Endothelial cell of umbilical vein (primary cell): ENCODE measurements around the gene RBM47. TPM values are rescaled to one million over a fixed set of nuclear protein-coding genes. Genes with fewer than 3 reads are reported as not detected.

Source experiments
- BruUV-seq: library from RNA; stranded (reverse); fragments of 400-500 nt; replicated peaks from 2 replicates; lab custom pipeline; 2021; lab: Mats Ljungman, UMichigan
- CTCF ChIA-PET: fragments of 300-600, 350-600 bp; sonication (Branson Sonifier 250); formaldehyde crosslinking; loops from one replicate; lab custom pipeline; 2021; ENCODE audit warnings: antibody characterized with exemption, inconsistent platforms; lab: Charles Lee
- POLR2A ChIA-PET: fragments of 300-600, 350-600 bp; sonication (Branson Sonifier 250); formaldehyde crosslinking; loops from one replicate; lab custom pipeline; 2021; ENCODE audit warnings: antibody characterized with exemption, inconsistent platforms; lab: Charles Lee
- DNase-seq: peaks from one replicate; pipeline ENCODE4 v3.0.0-alpha.2; 2011; ENCODE audit warnings: low read depth, low spot score
- FAIRE-seq: peaks from 2 replicates; lab custom pipeline; 2011; peaks lifted over from hg19 to GRCh38; lab: Jason Lieb, UNC
- H2AFZ ChIP-seq: 2 replicates; pipeline ENCODE4 v1.6.0; 2012; ENCODE audit warnings: low read depth, low read length, control low read depth, inconsistent platforms
- H3K27ac ChIP-seq: 2 replicates; pipeline ENCODE4 v1.5.1; 2011; ENCODE audit warnings: low read depth, mild to moderate bottlenecking, control low read depth, low read length, moderate library complexity; ENCODE audit not compliant: insufficient read depth
- H3K27me3 ChIP-seq, 2 experiments: 2 replicates each; pipeline versions ENCODE4 v1.6.0 to v1.6.1; 2011; ENCODE audit warnings: low read length in 2 of 2, mixed read lengths in 1 of 2; ENCODE audit not compliant: control insufficient read depth in 2 of 2, insufficient read depth in 2 of 2
- H3K36me3 ChIP-seq, 2 experiments: 2 replicates in 1 of 2; 3 replicates in 1 of 2; pipeline ENCODE4 v1.5.1; 2011; ENCODE audit warnings: low read length in 2 of 2, mild to moderate bottlenecking in 1 of 2, moderate library complexity in 1 of 2; ENCODE audit not compliant: control insufficient read depth in 2 of 2, insufficient read depth in 2 of 2; ENCODE audit errors: extremely low read depth in 1 of 2
- H3K4me1 ChIP-seq: 3 replicates; pipeline ENCODE4 v1.5.1; 2011; ENCODE audit warnings: mild to moderate bottlenecking, low read length; ENCODE audit not compliant: control insufficient read depth, insufficient read depth; ENCODE audit errors: extremely low read depth
- H3K4me2 ChIP-seq: 2 replicates; pipeline ENCODE4 v1.6.1; 2011; ENCODE audit warnings: low read length, control low read depth, mixed read lengths; ENCODE audit not compliant: insufficient read depth
- H3K4me3 ChIP-seq, 3 experiments: fragments of 200-600 bp in 1 of 3; sonication (generic), shearing (Covaris generic) in 1 of 3; replicated peaks in 1 of 3; 2 replicates each; pipeline ENCODE4 v1.5.1; 2011 to 2016; ENCODE audit warnings: control low read depth in 3 of 3, low read length in 3 of 3, mild to moderate bottlenecking in 2 of 3, inconsistent platforms in 1 of 3, low read depth in 1 of 3, moderate library complexity in 1 of 3; ENCODE audit not compliant: insufficient read depth in 1 of 3
- H3K79me2 ChIP-seq: 2 replicates; pipeline ENCODE4 v1.6.0; 2012; ENCODE audit warnings: low read length, inconsistent platforms; ENCODE audit not compliant: control insufficient read depth, insufficient read depth
- H3K9ac ChIP-seq: replicated peaks from 2 replicates; pipeline ENCODE3; 2011; ENCODE audit warnings: low read length, control low read depth; ENCODE audit not compliant: insufficient read depth; ENCODE audit errors: extremely low read depth
- H3K9me1 ChIP-seq: replicated peaks from 3 replicates; pipeline ENCODE4 v1.6.0; 2011; ENCODE audit warnings: mild to moderate bottlenecking, low read length; ENCODE audit not compliant: control insufficient read depth, insufficient read depth; ENCODE audit errors: extremely low read depth
- H3K9me3 ChIP-seq: replicated peaks from 2 replicates; pipeline ENCODE4 v1.5.1; 2012; ENCODE audit warnings: low read length, inconsistent platforms; ENCODE audit not compliant: control insufficient read depth, insufficient read depth
- H4K20me1 ChIP-seq: replicated peaks from 2 replicates; pipeline ENCODE3; 2011; ENCODE audit warnings: mild to moderate bottlenecking, low read length; ENCODE audit not compliant: control insufficient read depth, insufficient read depth; ENCODE audit errors: extremely low read depth
- EZH2 ChIP-seq: IDR thresholded peaks from 2 replicates; pipeline ENCODE4 v1.6.1; 2012; ENCODE audit warnings: borderline replicate concordance, low read depth, mild to moderate bottlenecking, moderate library complexity, low read length, inconsistent platforms; ENCODE audit not compliant: severe bottlenecking
- FOS ChIP-seq: IDR thresholded peaks from 2 replicates; pipeline ENCODE4 v1.6.1; 2011; ENCODE audit warnings: mild to moderate bottlenecking, low read length, moderate library complexity, borderline replicate concordance; ENCODE audit not compliant: insufficient read depth
- GATA2 ChIP-seq: IDR thresholded peaks from 2 replicates; pipeline ENCODE4 v1.7.0; 2011; ENCODE audit warnings: low read depth, mild to moderate bottlenecking, moderate library complexity, mixed read lengths, low read length; ENCODE audit not compliant: insufficient read length, insufficient read depth
- JUN ChIP-seq: IDR thresholded peaks from 2 replicates; pipeline ENCODE4 v1.6.1; 2011; ENCODE audit warnings: borderline replicate concordance, low read depth; ENCODE audit not compliant: insufficient read length, insufficient read depth
- MYC ChIP-seq: IDR thresholded peaks from one replicate; pipeline ENCODE4 v1.6.1; 2011; ENCODE audit warnings: mild to moderate bottlenecking, low read depth, low read length
- POLR2A ChIP-seq: IDR thresholded peaks from 2 replicates; pipeline ENCODE4 v1.6.1; 2012; ENCODE audit warnings: low read depth, mild to moderate bottlenecking, control low read depth, low read length
- POLR2AphosphoS5 ChIP-seq: IDR thresholded peaks from 2 replicates; pipeline ENCODE4 v1.6.1; 2012; ENCODE audit warnings: low read depth, mild to moderate bottlenecking, control low read depth, low read length, moderate library complexity; ENCODE audit not compliant: insufficient read depth
- dilution Hi-C: fragments of 300-500 bp; cut with MboI; formaldehyde crosslinking; loops from one replicate; pipeline ENCODE4 v1.15.0; 2019; ENCODE audit warnings: low sequenced_read_pairs; ENCODE audit not compliant: extremely low pct_ligation_motif_present
- intact Hi-C: fragments of 100-400 bp; cut with micrococcal nuclease; formaldehyde crosslinking; loops from one replicate; pipeline ENCODE4 v1.10.0; 2022
- polyA plus RNA-seq, 4 experiments: library from polyadenylated mRNA; depleted of rRNA in 3 of 4; stranded (reverse) in 3 of 4; unstranded in 1 of 4; fragments of >200 nt; gene quantifications; 2 replicates each; pipeline versions ENCODE4 v1.2.1 to v1.2.3, GENCODE V29; 2011 to 2012; ENCODE audit warnings: missing spikeins in 1 of 4
- total RNA-seq: library from RNA; stranded (reverse); gene quantifications from 2 replicates; pipeline ENCODE4 v1.2.3, GENCODE V29; 2021
- TF ChIP-seq, protein P1 (sequence below), 2 donors: IDR thresholded peaks; 1 replicate in 1 of 2; 2 replicates in 1 of 2; pipeline ENCODE4 v1.5.1; 2011; ENCODE audit warnings: low read length in 2 of 2, mild to moderate bottlenecking in 2 of 2, moderate library complexity in 2 of 2, control low read depth in 1 of 2, inconsistent platforms in 1 of 2, low read depth in 1 of 2; ENCODE audit not compliant: insufficient read depth in 1 of 2; ENCODE audit errors: extremely low read depth in 1 of 2
- TF ChIP-seq, protein P2 (sequence below): IDR thresholded peaks from 2 replicates; pipeline ENCODE4 v1.6.1; 2011; ENCODE audit not compliant: insufficient read depth, insufficient read length

The RBM47 gene
- total and polyA plus RNA-seq, 2 donors (not counting 3 experiments of a cell fraction or from before 2014, with no cell fraction given), result not detected

DNA sequence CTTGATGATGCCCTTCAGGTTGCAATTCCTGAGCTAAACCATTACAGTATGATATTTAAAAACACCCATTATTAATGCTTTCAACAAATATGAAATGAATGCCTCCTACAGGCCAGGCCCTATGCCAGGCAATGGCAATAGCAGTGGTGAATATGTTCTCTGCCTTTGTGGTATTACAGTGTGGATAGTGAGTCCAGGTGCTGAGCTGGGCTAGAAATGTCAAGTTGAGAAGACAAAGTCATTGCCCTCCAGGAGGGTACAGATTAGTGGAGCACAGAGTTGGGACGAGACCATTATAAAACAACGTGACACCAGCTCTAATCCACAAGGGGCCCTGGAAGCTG lies 81.9 kb downstream of the RBM47 start:
- FAIRE-seq (no peak), DNase-seq (no peak)
- no peaks in the 10 kb centered on the region for H3K9me1 ChIP-seq
- H3K4me3 ChIP-seq, result no peak overlapping the region
- H3K4me1 ChIP-seq, result no peaks in the 10 kb centered on the region
- H3K27me3 ChIP-seq, result peaks cover 0 to 2% of the 10 kb centered on the region in 2 experiments
- H4K20me1 ChIP-seq, result no peaks in the 10 kb centered on the region
- no peak overlapping the region for H2AFZ ChIP-seq
- CTCF ChIA-PET, result interaction anchor here (0.5 kb wide), 1 partner anchor 1128 kb away, joined by 3 read pairs; no protein-coding TSS in a partner anchor
- intact Hi-C loops, result no loop called here
- no peaks in the 10 kb centered on the region for H3K36me3 ChIP-seq
- no peaks in the 10 kb centered on the region for H3K9me3 ChIP-seq
- dilution Hi-C loops, result no loop called here
- no TSS peak for BruUV-seq
- TF ChIP-seq MYC, result no peak
- no peak for TF ChIP-seq POLR2AphosphoS5
- TF ChIP-seq, protein P1, sequence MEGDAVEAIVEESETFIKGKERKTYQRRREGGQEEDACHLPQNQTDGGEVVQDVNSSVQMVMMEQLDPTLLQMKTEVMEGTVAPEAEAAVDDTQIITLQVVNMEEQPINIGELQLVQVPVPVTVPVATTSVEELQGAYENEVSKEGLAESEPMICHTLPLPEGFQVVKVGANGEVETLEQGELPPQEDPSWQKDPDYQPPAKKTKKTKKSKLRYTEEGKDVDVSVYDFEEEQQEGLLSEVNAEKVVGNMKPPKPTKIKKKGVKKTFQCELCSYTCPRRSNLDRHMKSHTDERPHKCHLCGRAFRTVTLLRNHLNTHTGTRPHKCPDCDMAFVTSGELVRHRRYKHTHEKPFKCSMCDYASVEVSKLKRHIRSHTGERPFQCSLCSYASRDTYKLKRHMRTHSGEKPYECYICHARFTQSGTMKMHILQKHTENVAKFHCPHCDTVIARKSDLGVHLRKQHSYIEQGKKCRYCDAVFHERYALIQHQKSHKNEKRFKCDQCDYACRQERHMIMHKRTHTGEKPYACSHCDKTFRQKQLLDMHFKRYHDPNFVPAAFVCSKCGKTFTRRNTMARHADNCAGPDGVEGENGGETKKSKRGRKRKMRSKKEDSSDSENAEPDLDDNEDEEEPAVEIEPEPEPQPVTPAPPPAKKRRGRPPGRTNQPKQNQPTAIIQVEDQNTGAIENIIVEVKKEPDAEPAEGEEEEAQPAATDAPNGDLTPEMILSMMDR (IDR thresholded peaks at IDR 0.05; ENCODE audit: extremely low read depth in 1 of 2, insufficient read depth in 1 of 2, low read depth in 1 of 2, low read length in 2 of 2), result no peak
- no peak for TF ChIP-seq GATA2
- no peak for TF ChIP-seq POLR2A
- no peak for TF ChIP-seq FOS
- no peak for TF ChIP-seq JUN
- no peak for TF ChIP-seq EZH2
- TF ChIP-seq, protein P2, sequence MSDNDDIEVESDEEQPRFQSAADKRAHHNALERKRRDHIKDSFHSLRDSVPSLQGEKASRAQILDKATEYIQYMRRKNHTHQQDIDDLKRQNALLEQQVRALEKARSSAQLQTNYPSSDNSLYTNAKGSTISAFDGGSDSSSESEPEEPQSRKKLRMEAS, result no peak
- no peak overlapping the region for H3K4me2 ChIP-seq
- H3K79me2 ChIP-seq, result no peaks in the 10 kb centered on the region
- no peak overlapping the region for H3K27ac ChIP-seq
- no peak overlapping the region for H3K9ac ChIP-seq
- POLR2A ChIA-PET, result no interaction called here
